ENCODE results near the gene DUSP7.

DNA sequence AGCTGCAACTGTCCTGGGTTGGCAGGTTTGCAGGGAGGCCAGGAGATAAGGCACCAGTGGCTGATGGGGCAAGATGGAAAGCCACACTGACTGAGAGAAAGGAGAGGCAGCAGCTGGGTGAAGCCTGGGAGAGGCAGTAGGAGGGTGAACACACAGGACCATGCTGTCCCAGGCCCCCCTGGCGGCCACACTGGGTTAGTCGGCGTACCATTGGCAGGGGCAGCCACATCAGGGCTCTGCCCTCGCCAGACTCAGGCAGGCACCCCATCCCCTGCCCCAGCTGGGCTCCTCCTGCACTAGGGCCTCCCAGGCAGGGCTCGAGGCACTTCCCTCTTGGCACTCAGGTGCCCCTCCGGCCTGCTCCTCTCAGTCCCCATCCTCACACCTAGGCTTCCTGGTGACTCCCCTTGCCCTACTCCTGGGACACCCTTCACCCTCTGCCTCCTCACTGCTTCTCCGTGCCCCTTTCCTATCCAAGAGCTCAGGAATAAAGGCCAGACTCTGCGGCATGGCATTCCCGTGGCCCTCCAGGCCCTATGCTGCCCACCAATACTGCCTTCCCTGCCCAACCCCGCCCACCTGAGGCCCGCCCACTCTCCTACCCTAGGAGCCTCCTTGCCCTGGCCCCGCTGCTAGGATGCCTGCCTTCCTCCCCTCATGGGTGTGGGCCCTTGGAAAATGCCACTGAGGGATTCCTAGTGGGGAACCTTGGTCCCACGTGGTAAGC, 28.7 kb upstream of the DUSP7 start:
- TF ChIP-seq TAF1 (IDR thresholded peaks at IDR 0.05; ENCODE audit: borderline replicate concordance, insufficient read depth, low read length), result no peak
- TF ChIP-seq, protein P1, sequence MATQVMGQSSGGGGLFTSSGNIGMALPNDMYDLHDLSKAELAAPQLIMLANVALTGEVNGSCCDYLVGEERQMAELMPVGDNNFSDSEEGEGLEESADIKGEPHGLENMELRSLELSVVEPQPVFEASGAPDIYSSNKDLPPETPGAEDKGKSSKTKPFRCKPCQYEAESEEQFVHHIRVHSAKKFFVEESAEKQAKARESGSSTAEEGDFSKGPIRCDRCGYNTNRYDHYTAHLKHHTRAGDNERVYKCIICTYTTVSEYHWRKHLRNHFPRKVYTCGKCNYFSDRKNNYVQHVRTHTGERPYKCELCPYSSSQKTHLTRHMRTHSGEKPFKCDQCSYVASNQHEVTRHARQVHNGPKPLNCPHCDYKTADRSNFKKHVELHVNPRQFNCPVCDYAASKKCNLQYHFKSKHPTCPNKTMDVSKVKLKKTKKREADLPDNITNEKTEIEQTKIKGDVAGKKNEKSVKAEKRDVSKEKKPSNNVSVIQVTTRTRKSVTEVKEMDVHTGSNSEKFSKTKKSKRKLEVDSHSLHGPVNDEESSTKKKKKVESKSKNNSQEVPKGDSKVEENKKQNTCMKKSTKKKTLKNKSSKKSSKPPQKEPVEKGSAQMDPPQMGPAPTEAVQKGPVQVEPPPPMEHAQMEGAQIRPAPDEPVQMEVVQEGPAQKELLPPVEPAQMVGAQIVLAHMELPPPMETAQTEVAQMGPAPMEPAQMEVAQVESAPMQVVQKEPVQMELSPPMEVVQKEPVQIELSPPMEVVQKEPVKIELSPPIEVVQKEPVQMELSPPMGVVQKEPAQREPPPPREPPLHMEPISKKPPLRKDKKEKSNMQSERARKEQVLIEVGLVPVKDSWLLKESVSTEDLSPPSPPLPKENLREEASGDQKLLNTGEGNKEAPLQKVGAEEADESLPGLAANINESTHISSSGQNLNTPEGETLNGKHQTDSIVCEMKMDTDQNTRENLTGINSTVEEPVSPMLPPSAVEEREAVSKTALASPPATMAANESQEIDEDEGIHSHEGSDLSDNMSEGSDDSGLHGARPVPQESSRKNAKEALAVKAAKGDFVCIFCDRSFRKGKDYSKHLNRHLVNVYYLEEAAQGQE (IDR thresholded peaks at IDR 0.05; ENCODE audit: insufficient read depth in 1 of 2, low read depth in 2 of 2, low read length in 2 of 2), result no peak
